Memory B cell (primary cell): ENCODE measurements around the gene ARVCF.

Experiments used
- ATAC-seq: fragments of 150-1000 bp; cut with Tn5 transposase; 2 replicates; pipeline ENCODE4 v1.10.0; 2021; ENCODE audit warnings: low read depth, mild to moderate bottlenecking, moderate library complexity
- DNase-seq, 2 donors: peaks; one replicate each; pipeline ENCODE4 v3.0.0; 2022; ENCODE audit warnings: low spot score in 2 of 2
- H3K27ac Mint-ChIP-seq: one replicate; pipeline ENCODE4 v1.8.0; 2022; ENCODE audit warnings: mild to moderate bottlenecking, moderate library complexity, mixed read lengths
- H3K27me3 Mint-ChIP-seq: one replicate; pipeline ENCODE4 v1.8.0; 2022; ENCODE audit warnings: mixed read lengths
- H3K36me3 Mint-ChIP-seq: one replicate; pipeline ENCODE4 v1.8.0; 2022; ENCODE audit warnings: mild to moderate bottlenecking, mixed read lengths
- H3K4me1 Mint-ChIP-seq: one replicate; pipeline ENCODE4 v1.8.0; 2022; ENCODE audit warnings: mixed read lengths
- H3K4me3 Mint-ChIP-seq: one replicate; pipeline ENCODE4 v1.8.0; 2022; ENCODE audit warnings: mild to moderate bottlenecking, moderate library complexity, mixed read lengths
- H3K9me3 Mint-ChIP-seq: one replicate; pipeline ENCODE4 v1.8.0; 2022; ENCODE audit warnings: mixed read lengths

Gene ARVCF

GRCh38 chr22:19996694-19997384, 19.8 kb downstream of the ARVCF start:
- ATAC-seq (no peak), DNase-seq (no peak)
- no peak overlapping the region for H3K27ac Mint-ChIP-seq
- H3K36me3 Mint-ChIP-seq, result peaks cover 3% of the 10 kb centered on the region
- no peaks in the 10 kb centered on the region for H3K9me3 Mint-ChIP-seq
- peaks cover 12% of the 10 kb centered on the region for H3K4me1 Mint-ChIP-seq
- H3K4me3 Mint-ChIP-seq, result no peak overlapping the region
- H3K27me3 Mint-ChIP-seq, result peaks cover 14% of the 10 kb centered on the region

- Mint-ChIP-seq H3K27ac (no peak overlapping the region), H3K27me3 (peaks cover 14% of the 10 kb centered on the region), H3K4me3 (no peak overlapping the region), H3K36me3 (peaks cover 3% of the 10 kb centered on the region), H3K4me1 (peaks cover 12% of the 10 kb centered on the region), H3K9me3 (no peaks in the 10 kb centered on the region)
- ATAC-seq (no peak), DNase-seq (no peak)
These were observed 20.8 kb downstream of the ARVCF start for GRCh38 chr22:19995611-19996339.

GRCh38 chr22:19994851-19995610, 21.6 kb downstream of the ARVCF start:
- Mint-ChIP-seq H3K36me3 (peaks cover 3% of the 10 kb centered on the region), H3K27ac (no peak overlapping the region), H3K4me1 (peaks cover 12% of the 10 kb centered on the region), H3K9me3 (no peaks in the 10 kb centered on the region), H3K27me3 (peaks cover 14% of the 10 kb centered on the region), H3K4me3 (no peak overlapping the region)
- DNase-seq, result no peak
- ATAC-seq, result no peak

GRCh38 chr22:19993926-19994325, 22.7 kb downstream of the ARVCF start:
- DNase-seq (no peak), ATAC-seq (no peak)
- H3K27ac Mint-ChIP-seq, result no peak overlapping the region
- peaks cover 12% of the 10 kb centered on the region for H3K4me1 Mint-ChIP-seq
- peaks cover 14% of the 10 kb centered on the region for H3K27me3 Mint-ChIP-seq
- H3K36me3 Mint-ChIP-seq, result peaks cover 3% of the 10 kb centered on the region
- H3K4me3 Mint-ChIP-seq, result no peak overlapping the region
- H3K9me3 Mint-ChIP-seq, result no peaks in the 10 kb centered on the region

GRCh38 chr22:19992921-19993355, 23.7 kb downstream of the ARVCF start:
- Mint-ChIP-seq H3K27me3 (peaks cover 14% of the 10 kb centered on the region), H3K36me3 (peaks cover 3% of the 10 kb centered on the region), H3K9me3 (no peaks in the 10 kb centered on the region), H3K4me3 (no peak overlapping the region), H3K4me1 (peaks cover 12% of the 10 kb centered on the region), H3K27ac (no peak overlapping the region)
- DNase-seq, result no peak
- ATAC-seq, result no peak

- no peak overlapping the region for H3K4me3 Mint-ChIP-seq
- peaks cover 14% of the 10 kb centered on the region for H3K27me3 Mint-ChIP-seq
- DNase-seq (no peak), ATAC-seq (no peak)
- H3K9me3 Mint-ChIP-seq, result no peaks in the 10 kb centered on the region
- peaks cover 3% of the 10 kb centered on the region for H3K36me3 Mint-ChIP-seq
- no peak overlapping the region for H3K27ac Mint-ChIP-seq
- peaks cover 12% of the 10 kb centered on the region for H3K4me1 Mint-ChIP-seq
These were observed 24.1 kb downstream of the ARVCF start for GRCh38 chr22:19992481-19992911.

- Mint-ChIP-seq H3K27ac (no peak overlapping the region), H3K9me3 (no peaks in the 10 kb centered on the region), H3K4me1 (peaks cover 12% of the 10 kb centered on the region), H3K36me3 (peaks cover 3% of the 10 kb centered on the region), H3K4me3 (no peak overlapping the region), H3K27me3 (peaks cover 14% of the 10 kb centered on the region)
- DNase-seq, result no peak
- ATAC-seq, result no peak
These were observed 24.8 kb downstream of the ARVCF start for GRCh38 chr22:19991645-19992451.

GRCh38 chr22:19991395-19991644, 25.3 kb downstream of the ARVCF start:
- ATAC-seq (no peak), DNase-seq (no peak)
- no peak overlapping the region for H3K27ac Mint-ChIP-seq
- peaks cover 3% of the 10 kb centered on the region for H3K36me3 Mint-ChIP-seq
- no peaks in the 10 kb centered on the region for H3K9me3 Mint-ChIP-seq
- peaks cover 14% of the 10 kb centered on the region for H3K27me3 Mint-ChIP-seq
- H3K4me1 Mint-ChIP-seq, result peaks cover 13% of the 10 kb centered on the region
- no peak overlapping the region for H3K4me3 Mint-ChIP-seq

- peaks cover 14% of the 10 kb centered on the region for H3K4me1 Mint-ChIP-seq
- no peaks in the 10 kb centered on the region for H3K9me3 Mint-ChIP-seq
- no peak overlapping the region for H3K27ac Mint-ChIP-seq
These were observed 25.8 kb downstream of the ARVCF start for GRCh38 chr22:19990609-19991394.

GRCh38 chr22:19990188-19990587, 26.4 kb downstream of the ARVCF start:
- Mint-ChIP-seq H3K27me3 (peaks cover 14% of the 10 kb centered on the region), H3K36me3 (peaks cover 3% of the 10 kb centered on the region), H3K9me3 (no peaks in the 10 kb centered on the region), H3K27ac (no peak overlapping the region), H3K4me1 (peaks cover 14% of the 10 kb centered on the region), H3K4me3 (no peak overlapping the region)
- ATAC-seq, result no peak
- no peak for DNase-seq

More at GRCh38 chr22:19990609-19991394, 25.8 kb downstream of the ARVCF start:
- ATAC-seq (no peak), DNase-seq (no peak)
- H3K27me3 Mint-ChIP-seq, result peaks cover 14% of the 10 kb centered on the region
- peaks cover 3% of the 10 kb centered on the region for H3K36me3 Mint-ChIP-seq
- H3K4me3 Mint-ChIP-seq, result no peak overlapping the region

- Mint-ChIP-seq H3K4me3 (no peak overlapping the region), H3K27ac (no peak overlapping the region), H3K27me3 (peaks cover 11% of the 10 kb centered on the region), H3K4me1 (peaks cover 9% of the 10 kb centered on the region), H3K36me3 (peaks cover under 1% of the 10 kb centered on the region), H3K9me3 (no peaks in the 10 kb centered on the region)
- ATAC-seq (no peak), DNase-seq (no peak)
These were observed 26.9 kb downstream of the ARVCF start for GRCh38 chr22:19989725-19990067.

- H3K4me1 Mint-ChIP-seq, result peaks cover 7% of the 10 kb centered on the region
- H3K4me3 Mint-ChIP-seq, result no peak overlapping the region
- H3K27me3 Mint-ChIP-seq, result peaks cover 8% of the 10 kb centered on the region
These were observed 27.5 kb downstream of the ARVCF start for GRCh38 chr22:19988965-19989724.

More at GRCh38 chr22:19988965-19989724, 27.5 kb downstream of the ARVCF start:
- no peak for ATAC-seq
- no peaks in the 10 kb centered on the region for H3K36me3 Mint-ChIP-seq
- H3K9me3 Mint-ChIP-seq, result no peaks in the 10 kb centered on the region
- H3K27ac Mint-ChIP-seq, result no peak overlapping the region
- DNase-seq, result no peak
